HL-60 (cell line): ENCODE data around the gene UST.

Experiments used
- DNase-seq, 2 experiments: peaks; one replicate each; pipeline ENCODE4 v3.0.0-alpha.2; 2010 to 2020; ENCODE audit warnings: low read depth in 1 of 2, low spot score in 1 of 2
- H3K27ac ChIP-seq: fragments of 250-450 bp; sonication (Bioruptor Pico); replicated peaks from 2 replicates; pipeline ENCODE4 v1.5.1; 2020; ENCODE audit warnings: mild to moderate bottlenecking, moderate library complexity
- H3K27me3 ChIP-seq: fragments of 250-450 bp; sonication (Bioruptor Pico); 2 replicates; pipeline ENCODE4 v1.5.1; 2021; ENCODE audit warnings: mild to moderate bottlenecking, moderate library complexity; ENCODE audit not compliant: insufficient read depth, poor library complexity, severe bottlenecking
- H3K4me3 ChIP-seq: replicated peaks from 2 replicates; pipeline ENCODE4 v1.5.1; 2011; ENCODE audit warnings: mild to moderate bottlenecking, control low read depth, low read length; ENCODE audit not compliant: insufficient read depth
- CTCF ChIP-seq: IDR thresholded peaks from one replicate; pipeline ENCODE4 v1.5.1; 2011; ENCODE audit warnings: low read length, control low read depth, inconsistent platforms; ENCODE audit not compliant: insufficient read depth
- GABPA ChIP-seq: IDR thresholded peaks from 2 replicates; pipeline ENCODE4 v1.6.1; 2012; ENCODE audit warnings: low read depth
- POLR2AphosphoS5 ChIP-seq: IDR thresholded peaks from 2 replicates; pipeline ENCODE4 v1.6.1; 2012; ENCODE audit warnings: low read depth
- REST ChIP-seq: IDR thresholded peaks from 2 replicates; pipeline ENCODE4 v1.6.1; 2012; ENCODE audit warnings: low read depth; ENCODE audit not compliant: insufficient replicate concordance
- SPI1 ChIP-seq: IDR thresholded peaks from 2 replicates; pipeline ENCODE4 v1.6.1; 2012; ENCODE audit warnings: low read depth, mild to moderate bottlenecking, borderline replicate concordance

The UST gene

GRCh38 chr6:148962854-148963515 lies 216.2 kb downstream of the UST start:
- DNase-seq: no peak
- TF ChIP-seq SPI1 (no peak), REST (no peak)
- Histone ChIP-seq H3K27ac (no peak overlapping the region), H3K4me3 (no peak overlapping the region), H3K27me3 (no peaks in the 10 kb centered on the region)

GRCh38 chr6:148963738-148964137 lies 216.9 kb downstream of the UST start:
- no peak overlapping the region for H3K27ac ChIP-seq
- H3K4me3 ChIP-seq: no peak overlapping the region
- peaks cover 2% of the 10 kb centered on the region for H3K27me3 ChIP-seq
- no peak for TF ChIP-seq POLR2AphosphoS5
- DNase-seq: no peak

- DNase-seq: no peak
- H3K4me3 ChIP-seq: no peak overlapping the region
These were observed 217.6 kb downstream of the UST start for GRCh38 chr6:148964467-148964866.

GRCh38 chr6:148965287-148965686 lies 218.5 kb downstream of the UST start:
- no peak overlapping the region for H3K27ac ChIP-seq
- H3K27me3 ChIP-seq: peaks cover 5% of the 10 kb centered on the region
- no peak for DNase-seq
- no peak overlapping the region for H3K4me3 ChIP-seq
- TF ChIP-seq REST (no peak), GABPA (no peak), CTCF (no peak), POLR2AphosphoS5 (no peak), SPI1 (no peak)

More at GRCh38 chr6:148964467-148964866, 217.6 kb downstream of the UST start:
- H3K27ac ChIP-seq: no peak overlapping the region
- H3K27me3 ChIP-seq: peaks cover 5% of the 10 kb centered on the region
- no peak for TF ChIP-seq SPI1
- no peak for TF ChIP-seq GABPA
- no peak for TF ChIP-seq CTCF
- TF ChIP-seq REST: no peak
- no peak for TF ChIP-seq POLR2AphosphoS5
